Omental fat pad (tissue), 4 donors: ENCODE results near the gene AAK1. TPM values are rescaled to one million over a fixed set of nuclear protein-coding genes. Genes with fewer than 3 reads are reported as not detected.
"Not testable (repeated sequence)": the region's sequence is repeated elsewhere in the genome, so short reads cannot be mapped to it uniquely, and the experiment has no call there.

Source experiments
- ATAC-seq: fragments of 150-250 bp; one replicate; pipeline ENCODE4 v1.9.1; 2016; ENCODE audit warnings: mild to moderate bottlenecking, moderate library complexity; ENCODE audit not compliant: low FRiP score
- DNase-seq: peaks from one replicate; pipeline ENCODE4 v3.0.0-alpha.2; 2019; ENCODE audit warnings: low spot score
- total RNA-seq, 4 donors: library from RNA; depleted of rRNA; stranded (reverse); fragments of >200 nt; gene quantifications; one replicate each; pipeline ENCODE4 v1.1.0, GENCODE V29; 2016
- TF ChIP-seq, protein P1 (sequence below), 3 donors: fragments of 450-650 bp; IDR thresholded peaks; one replicate each; pipeline ENCODE4 v1.5.1; 2016 to 2017; ENCODE audit warnings: antibody characterized with exemption in 3 of 3, mild to moderate bottlenecking in 3 of 3, moderate library complexity in 2 of 3

Gene AAK1
- total RNA-seq, 4 donors from 2014 or later: 41.4 to 62.3 (median 42.5) TPM

DNA sequence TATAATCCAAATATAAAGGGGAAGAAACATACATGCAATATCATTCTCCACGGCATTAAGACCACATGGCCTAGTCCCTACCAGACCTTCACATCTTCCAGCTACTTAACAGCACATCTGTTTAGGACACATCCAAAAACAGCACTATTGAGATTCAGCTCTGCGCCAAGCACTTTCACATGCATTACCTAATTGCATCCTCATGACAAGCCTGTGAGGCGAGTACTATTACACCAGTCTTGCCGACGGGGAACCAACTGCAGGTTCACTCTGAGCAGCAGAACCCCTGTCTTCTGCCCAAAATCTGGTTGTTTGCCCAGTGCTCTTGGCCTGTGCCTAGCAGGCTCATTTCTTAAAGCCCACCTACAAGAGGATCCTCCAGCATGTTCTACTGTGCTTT lies 66.7 kb downstream of the AAK1 start:
- DNase-seq (no peak), ATAC-seq (no peak)
- TF ChIP-seq, protein P1, sequence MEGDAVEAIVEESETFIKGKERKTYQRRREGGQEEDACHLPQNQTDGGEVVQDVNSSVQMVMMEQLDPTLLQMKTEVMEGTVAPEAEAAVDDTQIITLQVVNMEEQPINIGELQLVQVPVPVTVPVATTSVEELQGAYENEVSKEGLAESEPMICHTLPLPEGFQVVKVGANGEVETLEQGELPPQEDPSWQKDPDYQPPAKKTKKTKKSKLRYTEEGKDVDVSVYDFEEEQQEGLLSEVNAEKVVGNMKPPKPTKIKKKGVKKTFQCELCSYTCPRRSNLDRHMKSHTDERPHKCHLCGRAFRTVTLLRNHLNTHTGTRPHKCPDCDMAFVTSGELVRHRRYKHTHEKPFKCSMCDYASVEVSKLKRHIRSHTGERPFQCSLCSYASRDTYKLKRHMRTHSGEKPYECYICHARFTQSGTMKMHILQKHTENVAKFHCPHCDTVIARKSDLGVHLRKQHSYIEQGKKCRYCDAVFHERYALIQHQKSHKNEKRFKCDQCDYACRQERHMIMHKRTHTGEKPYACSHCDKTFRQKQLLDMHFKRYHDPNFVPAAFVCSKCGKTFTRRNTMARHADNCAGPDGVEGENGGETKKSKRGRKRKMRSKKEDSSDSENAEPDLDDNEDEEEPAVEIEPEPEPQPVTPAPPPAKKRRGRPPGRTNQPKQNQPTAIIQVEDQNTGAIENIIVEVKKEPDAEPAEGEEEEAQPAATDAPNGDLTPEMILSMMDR (IDR thresholded peaks at IDR 0.05): no peak

DNA sequence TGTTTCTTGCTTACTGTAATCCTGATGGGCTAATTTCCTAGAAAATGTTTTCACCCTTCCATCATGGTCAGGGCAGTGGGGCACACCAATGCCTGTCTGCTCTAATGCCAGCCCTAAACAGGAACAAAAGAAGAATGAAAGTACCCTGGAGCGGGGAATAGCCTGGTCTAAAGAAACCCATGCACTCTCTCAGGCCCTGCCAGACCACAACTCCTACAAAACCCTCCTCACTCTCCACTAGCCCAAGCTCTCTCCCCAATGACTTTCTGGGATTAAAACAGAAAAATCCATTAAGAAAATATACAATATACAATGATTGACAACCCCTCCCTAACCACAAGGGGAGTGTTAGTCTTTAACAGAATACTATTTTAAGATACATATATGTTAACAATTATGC lies 67.6 kb downstream of the AAK1 start:
- TF ChIP-seq, protein P1 (IDR thresholded peaks at IDR 0.05): no peak
- no peak for ATAC-seq
- no peak for DNase-seq

DNA sequence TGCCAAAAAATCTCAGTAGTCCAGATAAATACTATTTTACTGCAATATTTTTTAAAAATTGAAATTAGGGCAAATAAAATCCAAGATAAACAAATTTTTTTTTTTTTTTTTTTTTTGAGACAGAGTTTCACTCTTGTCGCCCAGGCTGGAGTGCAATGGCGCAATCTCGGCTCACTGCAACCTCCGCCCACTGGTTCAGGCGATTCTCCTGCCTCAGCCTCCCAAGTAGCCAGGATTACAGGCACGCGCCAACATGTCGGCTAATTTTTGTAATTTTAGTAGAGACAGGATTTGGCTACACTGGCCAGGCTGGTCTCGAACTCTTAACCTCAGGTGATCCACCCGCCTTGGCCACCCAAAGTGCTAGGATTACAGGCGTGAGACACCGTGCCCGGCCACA lies 68.2 kb downstream of the AAK1 start:
- DNase-seq, ATAC-seq: not testable (repeated sequence)

DNA sequence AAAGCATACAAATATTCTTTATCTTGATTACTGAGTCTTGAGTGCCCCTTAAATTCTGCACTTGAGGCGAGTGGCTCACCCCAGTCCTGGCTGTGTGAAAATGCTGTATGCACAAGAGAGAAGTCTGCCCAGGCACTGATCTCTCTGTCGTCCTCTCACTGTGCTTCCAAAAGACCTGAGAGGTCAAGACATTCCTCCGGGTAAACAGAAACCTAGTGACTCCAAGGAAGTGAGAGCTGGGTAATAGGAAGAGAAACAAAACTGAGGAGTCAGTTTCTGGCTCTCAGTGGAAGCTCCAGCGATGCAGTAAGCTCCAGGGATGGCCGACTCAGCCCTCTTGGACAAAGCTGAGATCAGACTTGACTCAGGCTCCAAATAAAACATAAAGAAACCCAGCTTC lies 70.9 kb downstream of the AAK1 start:
- ATAC-seq (no peak), DNase-seq (no peak)
- TF ChIP-seq, protein P1 (IDR thresholded peaks at IDR 0.05): no peak

DNA sequence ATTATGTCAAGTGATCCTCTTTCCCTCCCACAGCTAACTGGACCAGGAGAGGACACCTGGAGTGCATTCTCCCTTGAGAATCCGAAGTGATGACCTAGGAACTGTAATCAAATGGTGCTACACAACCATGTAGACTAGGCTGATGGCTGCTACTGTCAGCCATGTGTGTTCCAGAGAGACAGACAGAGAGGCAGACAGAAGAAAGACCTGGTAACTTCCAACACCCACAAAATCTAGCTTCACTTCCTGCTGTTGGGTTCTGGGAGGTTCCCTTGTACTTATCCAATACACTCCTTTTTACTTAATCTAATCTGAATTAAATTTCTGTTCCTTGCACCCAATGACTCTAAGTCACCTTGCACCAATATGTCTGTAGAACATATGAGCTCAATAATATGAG lies 72.3 kb downstream of the AAK1 start:
- TF ChIP-seq, protein P1 (IDR thresholded peaks at IDR 0.05): no peak
- no peak for DNase-seq
- ATAC-seq: no peak

DNA sequence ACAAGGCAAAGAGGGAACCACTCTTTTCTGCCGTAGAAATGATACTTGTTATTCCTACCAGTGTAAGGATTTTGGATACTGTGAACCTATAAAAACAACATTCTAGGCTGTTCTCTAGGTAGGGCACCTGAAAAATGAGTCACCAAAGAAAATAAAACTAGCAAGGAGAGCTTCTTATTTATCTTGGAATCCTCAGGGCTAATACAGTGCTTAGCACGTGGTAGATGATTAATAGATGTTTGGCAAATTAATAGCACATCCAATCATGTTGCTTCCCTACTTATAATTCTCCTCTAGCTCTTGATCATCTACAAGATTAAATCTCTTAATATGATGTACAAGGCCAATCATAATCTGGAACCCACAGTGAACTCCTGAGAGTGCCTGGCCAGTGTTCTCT lies 73.1 kb downstream of the AAK1 start:
- ATAC-seq (no peak), DNase-seq (no peak)
- TF ChIP-seq, protein P1 (IDR thresholded peaks at IDR 0.05): no peak

DNA sequence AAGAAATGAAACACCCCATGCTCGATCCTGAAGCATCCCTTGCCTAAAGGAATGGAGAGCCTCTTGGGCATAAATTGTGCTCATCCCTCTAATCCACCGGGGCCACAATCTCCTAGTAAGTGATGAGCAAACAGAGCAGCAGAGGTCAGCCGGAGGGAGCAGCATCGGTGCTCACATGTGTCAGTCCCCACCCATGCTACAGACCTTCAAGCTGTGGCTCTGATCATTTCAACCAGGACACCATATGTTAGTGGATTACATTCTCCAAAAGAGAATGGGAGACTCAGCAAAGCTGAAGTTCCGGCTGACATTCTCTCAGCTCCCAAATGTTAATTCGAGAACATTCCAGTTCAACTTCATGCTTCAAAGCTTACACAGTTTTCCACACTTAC lies 75.6 kb downstream of the AAK1 start:
- TF ChIP-seq, protein P1 (IDR thresholded peaks at IDR 0.05): no peak
- no peak for DNase-seq
- ATAC-seq: no peak
